Neutrophil (primary cell): ENCODE data around the gene PRRT2.

Experiments
- H3K27ac ChIP-seq: fragments of 200-600 bp; sonication (generic); 2 replicates; pipeline ENCODE4 v1.5.1; 2016; ENCODE audit warnings: mild to moderate bottlenecking, moderate library complexity
- H3K27me3 ChIP-seq: fragments of 200-600 bp; sonication (generic); 2 replicates; pipeline ENCODE4 v1.6.0; 2016; ENCODE audit warnings: mild to moderate bottlenecking
- H3K36me3 ChIP-seq: fragments of 200-600 bp; sonication (generic); 2 replicates; pipeline ENCODE4 v1.5.1; 2017
- H3K4me1 ChIP-seq, 2 experiments: fragments of 200-600 bp in 1 of 2; sonication (generic) in 1 of 2; 1 replicate in 1 of 2; 2 replicates in 1 of 2; pipeline versions ENCODE4 v1.5.1 to v1.6.1; 2013 to 2016; ENCODE audit warnings: low read depth in 1 of 2, low read length in 1 of 2, mild to moderate bottlenecking in 1 of 2, moderate library complexity in 1 of 2; ENCODE audit not compliant: control insufficient read depth in 1 of 2, insufficient read depth in 1 of 2
- H3K4me3 ChIP-seq, 2 experiments: fragments of 200-600 bp in 1 of 2; sonication (generic) in 1 of 2; 1 replicate in 1 of 2; 2 replicates in 1 of 2; pipeline ENCODE4 v1.5.1; 2013 to 2016; ENCODE audit warnings: low read depth in 1 of 2, low read length in 1 of 2, mild to moderate bottlenecking in 1 of 2, moderate library complexity in 1 of 2
- H3K9me3 ChIP-seq: fragments of 200-600 bp; sonication (generic); 2 replicates; pipeline ENCODE4 v1.5.1; 2016
- CTCF ChIP-seq: fragments of 200-600 bp; sonication (generic); IDR thresholded peaks from 2 replicates; pipeline ENCODE4 v1.5.1; 2016; ENCODE audit warnings: antibody characterized with exemption

PRRT2 gene

GRCh38 chr16:29820730-29821642 is 9.0 kb downstream of the PRRT2 start:
- Histone ChIP-seq H3K9me3 (no peaks in the 10 kb centered on the region), H3K4me1 (peaks cover 75 to 90% of the 10 kb centered on the region in 2 experiments), H3K27ac (peak overlapping the region; percentile 89), H3K36me3 (no peaks in the 10 kb centered on the region), H3K27me3 (no peaks in the 10 kb centered on the region), H3K4me3 (peak overlapping the region; percentile 84 to 99)
- TF ChIP-seq CTCF = no peak

GRCh38 chr16:29821643-29822115 is 9.7 kb downstream of the PRRT2 start:
- Histone ChIP-seq H3K9me3 (no peaks in the 10 kb centered on the region), H3K4me3 (peak overlapping the region; percentile 84 to 99)

GRCh38 chr16:29824589-29825144 is 12.7 kb downstream of the PRRT2 start:
- TF ChIP-seq CTCF = no peak

More at GRCh38 chr16:29821643-29822115, 9.7 kb downstream of the PRRT2 start:
- Histone ChIP-seq H3K36me3 (no peaks in the 10 kb centered on the region), H3K27me3 (no peaks in the 10 kb centered on the region), H3K27ac (peak overlapping the region; percentile 89), H3K4me1 (peaks cover 79 to 93% of the 10 kb centered on the region in 2 experiments)
- no peak for TF ChIP-seq CTCF

GRCh38 chr16:29825145-29826044 is 13.4 kb downstream of the PRRT2 start:
- Histone ChIP-seq H3K4me3 (no peak overlapping the region), H3K36me3 (peaks cover 9% of the 10 kb centered on the region), H3K27ac (peak overlapping the region; percentile 65), H3K27me3 (no peaks in the 10 kb centered on the region), H3K9me3 (no peaks in the 10 kb centered on the region), H3K4me1 (peaks cover 64 to 66% of the 10 kb centered on the region in 2 experiments)
- no peak for TF ChIP-seq CTCF

More at GRCh38 chr16:29824589-29825144, 12.7 kb downstream of the PRRT2 start:
- Histone ChIP-seq H3K36me3 (peaks cover 2% of the 10 kb centered on the region), H3K9me3 (no peaks in the 10 kb centered on the region), H3K4me3 (no peak overlapping the region), H3K27me3 (no peaks in the 10 kb centered on the region), H3K27ac (peak overlapping the region; percentile 65), H3K4me1 (peaks cover 69 to 73% of the 10 kb centered on the region in 2 experiments)

GRCh38 chr16:29826342-29826695 is 14.3 kb downstream of the PRRT2 start:
- Histone ChIP-seq H3K36me3 (peaks cover 19% of the 10 kb centered on the region), H3K27me3 (no peaks in the 10 kb centered on the region), H3K27ac (peak overlapping the region; percentile 65), H3K4me1 (peaks cover 57 to 60% of the 10 kb centered on the region in 2 experiments), H3K4me3 (no peak overlapping the region), H3K9me3 (no peaks in the 10 kb centered on the region)
- TF ChIP-seq CTCF = no peak
